HCEC 1CT (cell line): ENCODE data around the gene HEXB.

Source experiments
- DNase-seq: peaks from one replicate; pipeline ENCODE4 v3.0.0-alpha.2; 2017

Gene HEXB

GRCh38 chr5:74684900-74685851 is at the start of gene HEXB:
HEXB (plus strand) TSS chr5:74685233; CDS start chr5:74685261, 28 bp downstream.
- DNase-seq: peak; percentile 92

GRCh38 chr5:74636149-74636548 is 48.9 kb upstream of the HEXB start:
- no peak for DNase-seq

- no peak for DNase-seq
Observed at GRCh38 chr5:74636552-74636951, 48.5 kb upstream of the HEXB start.

- DNase-seq: no peak
Observed at GRCh38 chr5:74638544-74638969, 46.5 kb upstream of the HEXB start.

GRCh38 chr5:74638970-74639806 is 45.8 kb upstream of the HEXB start:
- DNase-seq: peak; percentile 43

GRCh38 chr5:74639807-74640449 is 45.1 kb upstream of the HEXB start:
- peak; percentile 59 for DNase-seq

GRCh38 chr5:74640450-74640953 is 44.5 kb upstream of the HEXB start, which contains the start of gene ENC1:
ENC1 (minus strand) TSS chr5:74640728; CDS start chr5:74636485, 4,243 bp downstream.
- DNase-seq: peak; percentile 91

- DNase-seq: peak; percentile 86
Observed at GRCh38 chr5:74640954-74641734, 43.9 kb upstream of the HEXB start.

GRCh38 chr5:74641735-74642542 is 43.1 kb upstream of the HEXB start:
- DNase-seq: peak; percentile 88

- DNase-seq: no peak
Observed at GRCh38 chr5:74642543-74642863, 42.5 kb upstream of the HEXB start.

- DNase-seq: peak; percentile 97
Observed at GRCh38 chr5:74643111-74643562, 41.9 kb upstream of the HEXB start.

GRCh38 chr5:74647096-74647495 is 37.9 kb upstream of the HEXB start:
- DNase-seq: no peak

- DNase-seq: peak; percentile 59
Observed at GRCh38 chr5:74648835-74649293, 36.2 kb upstream of the HEXB start.

- no peak for DNase-seq
Observed at GRCh38 chr5:74649421-74649973, 35.5 kb upstream of the HEXB start.

GRCh38 chr5:74651710-74652109 is 33.3 kb upstream of the HEXB start:
- DNase-seq: no peak

GRCh38 chr5:74652576-74652975 is 32.5 kb upstream of the HEXB start:
- DNase-seq: no peak

- no peak for DNase-seq
Observed at GRCh38 chr5:74653991-74654390, 31.0 kb upstream of the HEXB start.

- no peak for DNase-seq
Observed at GRCh38 chr5:74655206-74655605, 29.8 kb upstream of the HEXB start.

- no peak for DNase-seq
Observed at GRCh38 chr5:74655716-74656115, 29.3 kb upstream of the HEXB start.

GRCh38 chr5:74657165-74657564 is 27.9 kb upstream of the HEXB start:
- DNase-seq: no peak

- DNase-seq: no peak
Observed at GRCh38 chr5:74659172-74659571, 25.9 kb upstream of the HEXB start.
